HL-60 (cell line): ENCODE results near the gene ZNF341.

Source experiments
- DNase-seq, 2 experiments: peaks; one replicate each; pipeline ENCODE4 v3.0.0-alpha.2; 2010 to 2020; ENCODE audit warnings: low read depth in 1 of 2, low spot score in 1 of 2
- H3K27ac ChIP-seq: fragments of 250-450 bp; sonication (Bioruptor Pico); replicated peaks from 2 replicates; pipeline ENCODE4 v1.5.1; 2020; ENCODE audit warnings: mild to moderate bottlenecking, moderate library complexity
- H3K27me3 ChIP-seq: fragments of 250-450 bp; sonication (Bioruptor Pico); 2 replicates; pipeline ENCODE4 v1.5.1; 2021; ENCODE audit warnings: mild to moderate bottlenecking, moderate library complexity; ENCODE audit not compliant: insufficient read depth, poor library complexity, severe bottlenecking
- H3K4me3 ChIP-seq: replicated peaks from 2 replicates; pipeline ENCODE4 v1.5.1; 2011; ENCODE audit warnings: mild to moderate bottlenecking, control low read depth, low read length; ENCODE audit not compliant: insufficient read depth
- CTCF ChIP-seq: IDR thresholded peaks from one replicate; pipeline ENCODE4 v1.5.1; 2011; ENCODE audit warnings: low read length, control low read depth, inconsistent platforms; ENCODE audit not compliant: insufficient read depth
- GABPA ChIP-seq: IDR thresholded peaks from 2 replicates; pipeline ENCODE4 v1.6.1; 2012; ENCODE audit warnings: low read depth
- POLR2AphosphoS5 ChIP-seq: IDR thresholded peaks from 2 replicates; pipeline ENCODE4 v1.6.1; 2012; ENCODE audit warnings: low read depth
- REST ChIP-seq: IDR thresholded peaks from 2 replicates; pipeline ENCODE4 v1.6.1; 2012; ENCODE audit warnings: low read depth; ENCODE audit not compliant: insufficient replicate concordance
- SPI1 ChIP-seq: IDR thresholded peaks from 2 replicates; pipeline ENCODE4 v1.6.1; 2012; ENCODE audit warnings: low read depth, mild to moderate bottlenecking, borderline replicate concordance

Gene ZNF341

DNA sequence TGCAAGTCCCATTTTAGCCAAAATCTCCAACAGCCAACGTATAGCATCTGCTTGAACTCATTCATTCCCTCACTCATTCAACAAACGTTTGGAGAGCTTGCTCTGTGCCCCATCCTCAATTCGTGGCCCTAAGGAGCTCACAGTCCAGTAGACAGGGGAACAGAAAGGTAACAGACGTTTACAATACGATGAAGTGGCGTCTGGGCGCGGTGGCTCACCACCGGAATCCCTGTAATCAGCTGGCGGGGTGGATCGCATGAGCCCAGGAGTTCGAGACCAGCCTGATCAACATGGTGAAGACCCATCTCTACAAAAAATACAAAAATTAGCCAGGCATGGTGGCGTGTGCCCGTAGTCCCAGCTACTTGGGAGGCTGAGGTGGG is 44.8 kb upstream of the ZNF341 start:
- H3K4me3 ChIP-seq = peak overlapping the region; percentile 34

DNA sequence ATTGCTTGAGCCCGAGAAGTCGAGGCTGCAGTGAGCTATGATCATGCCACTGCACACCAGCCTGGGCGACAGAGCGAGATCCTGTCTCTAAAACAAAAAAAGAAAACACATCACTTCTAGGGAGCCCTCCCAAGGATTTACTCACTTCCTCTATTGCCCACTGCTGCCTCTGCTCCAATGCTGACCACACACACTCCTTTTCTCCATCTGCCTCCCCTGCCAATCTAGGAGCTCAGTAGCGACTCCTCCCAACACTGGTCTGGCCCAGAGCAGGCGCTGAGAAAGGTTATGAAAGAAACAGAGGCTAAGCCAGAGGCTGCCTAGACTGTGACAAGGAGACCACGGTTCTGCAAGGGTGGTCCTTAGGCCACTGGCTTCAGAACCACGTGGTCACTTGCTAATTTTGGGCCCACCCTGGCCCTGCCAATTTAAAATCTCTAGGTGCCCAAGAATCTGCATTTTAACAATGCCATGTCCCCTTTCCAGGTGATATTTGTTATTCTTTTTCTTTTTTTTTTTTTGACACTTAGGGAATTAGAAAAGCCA is 44.4 kb upstream of the ZNF341 start:
- H3K27ac ChIP-seq = peak overlapping the region; percentile 50
- TF ChIP-seq REST (no peak), CTCF (no peak), POLR2AphosphoS5 (no peak), SPI1 (peak; percentile 85), GABPA (no peak)
- DNase-seq = peak; percentile 80

More for the DNA sequence above, 44.8 kb upstream of the ZNF341 start:
- no peak for DNase-seq
- no peak for TF ChIP-seq REST
- no peak for TF ChIP-seq GABPA
- no peak for TF ChIP-seq SPI1
- TF ChIP-seq CTCF = no peak
- no peak for TF ChIP-seq POLR2AphosphoS5
- Histone ChIP-seq H3K27me3 (no peaks in the 10 kb centered on the region), H3K27ac (peak overlapping the region; percentile 50)

DNA sequence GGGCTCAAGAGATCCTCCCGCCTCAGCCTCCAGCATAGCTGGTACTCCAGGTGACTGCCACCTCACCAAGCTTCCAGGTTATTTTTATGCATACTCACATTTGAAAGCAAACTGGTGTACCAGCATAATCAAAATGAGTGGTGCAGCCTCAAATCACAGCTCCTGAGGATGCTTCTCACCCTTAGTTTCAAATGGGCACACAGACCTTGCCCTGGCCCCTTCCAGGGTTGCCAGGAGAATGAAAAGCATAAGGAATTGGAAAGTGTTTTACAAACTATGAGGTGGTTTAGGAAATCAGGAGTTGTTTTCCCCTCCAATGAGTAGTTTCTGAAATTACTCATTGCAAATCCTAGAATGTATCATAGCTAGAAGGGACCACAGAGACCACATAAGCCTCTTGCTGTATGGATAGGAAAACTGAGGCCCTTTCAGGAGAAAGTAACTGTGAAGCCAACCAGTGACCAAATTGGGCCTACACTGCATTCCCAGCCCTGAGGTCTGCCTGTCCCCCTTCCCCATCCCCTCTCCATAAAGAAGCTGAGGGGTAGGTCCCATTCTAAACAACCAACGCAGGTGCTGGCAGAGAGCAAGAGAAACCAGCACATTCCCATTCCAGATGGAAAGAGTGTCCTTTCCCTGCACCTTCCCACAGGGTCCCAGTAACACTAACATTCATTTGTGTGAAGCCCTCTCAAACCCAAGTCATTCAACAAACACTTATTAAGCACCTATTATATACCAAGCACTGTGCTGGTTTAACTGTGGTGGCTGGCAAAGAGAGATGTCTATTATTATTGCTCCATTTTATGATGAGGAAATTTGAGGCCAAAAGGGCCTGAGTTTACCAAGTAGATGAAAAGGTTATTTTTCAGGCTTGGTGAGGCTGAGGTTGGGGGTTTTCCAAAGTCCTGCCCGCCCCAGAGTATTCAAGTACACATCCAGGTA is 43.5 kb upstream of the ZNF341 start:
- DNase-seq = no peak
- TF ChIP-seq REST (no peak), SPI1 (no peak), CTCF (no peak), POLR2AphosphoS5 (no peak), GABPA (no peak)
- no peaks in the 10 kb centered on the region for H3K27me3 ChIP-seq
- no peak overlapping the region for H3K27ac ChIP-seq
- no peak overlapping the region for H3K4me3 ChIP-seq

More for the DNA sequence above, 44.4 kb upstream of the ZNF341 start:
- no peaks in the 10 kb centered on the region for H3K27me3 ChIP-seq
- H3K4me3 ChIP-seq = no peak overlapping the region
